ENCODE data around the gene CIROP.
A peak's percentile ranks its signal among the peaks of the same experiment; 100 is the strongest.

CIROP gene

GRCh38 chr14:23067847-23068788 is 36.7 kb downstream of the CIROP start:
- no peaks in the 10 kb centered on the region for H3K27me3 ChIP-seq (ENCODE audit: insufficient read depth, low read length)
- no peak overlapping the region; the same call in 1 of the 2 replicates for H3K9ac ChIP-seq (ENCODE audit: low read length)
- H3K9me3 ChIP-seq (ENCODE audit: low read length): no peaks in the 10 kb centered on the region
- peaks cover 11% of the 10 kb centered on the region for H3K79me2 ChIP-seq (ENCODE audit: insufficient read depth, low read length)
- H3K36me3 ChIP-seq (ENCODE audit: insufficient read depth, low read length): peaks cover 68% of the 10 kb centered on the region
- no peak overlapping the region for H3K27ac ChIP-seq (ENCODE audit: low read depth, low read length, poor library complexity, severe bottlenecking)
- TF ChIP-seq EZH2 (IDR thresholded peaks at IDR 0.05; ENCODE audit: borderline replicate concordance, low read length): no peak
- no peak for TF ChIP-seq CTCF (IDR thresholded peaks at IDR 0.05; ENCODE audit: low read length)
- H2AFZ ChIP-seq (ENCODE audit: low read length): no peak overlapping the region
- peak overlapping the region; percentile 20; the same call in 1 of the 2 replicates for H3K4me2 ChIP-seq (ENCODE audit: low read length)
- H3F3A ChIP-seq (ENCODE audit: insufficient read depth, low read length): no peaks in the 10 kb centered on the region
- H4K20me1 ChIP-seq (ENCODE audit: insufficient read depth, low read length): no peaks in the 10 kb centered on the region
- H3K9me2 ChIP-seq (ENCODE audit: low read depth, low read length): no peaks in the 10 kb centered on the region
- H3K4me1 ChIP-seq (ENCODE audit: insufficient read depth, low read length, severe bottlenecking): peaks cover 32% of the 10 kb centered on the region
- H3K4me3 ChIP-seq (ENCODE audit: low read depth, low read length, poor library complexity, severe bottlenecking): peak overlapping the region; percentile 9

- Histone ChIP-seq H2AFZ (ENCODE audit: low read length) (no peak overlapping the region), H3K36me3 (ENCODE audit: insufficient read depth, low read length) (peaks cover 70% of the 10 kb centered on the region), H3K27me3 (ENCODE audit: insufficient read depth, low read length) (no peaks in the 10 kb centered on the region), H3K9ac (ENCODE audit: low read length) (no peak overlapping the region), H3K4me1 (ENCODE audit: insufficient read depth, low read length, severe bottlenecking) (peaks cover 32% of the 10 kb centered on the region), H4K20me1 (ENCODE audit: insufficient read depth, low read length) (no peaks in the 10 kb centered on the region), H3K4me2 (ENCODE audit: low read length) (no peak overlapping the region), H3K27ac (ENCODE audit: low read depth, low read length, poor library complexity, severe bottlenecking) (no peak overlapping the region), H3K79me2 (ENCODE audit: insufficient read depth, low read length) (peaks cover 11% of the 10 kb centered on the region), H3F3A (ENCODE audit: insufficient read depth, low read length) (no peaks in the 10 kb centered on the region), H3K9me3 (ENCODE audit: low read length) (no peaks in the 10 kb centered on the region), H3K9me2 (ENCODE audit: low read depth, low read length) (no peaks in the 10 kb centered on the region), H3K4me3 (ENCODE audit: low read depth, low read length, poor library complexity, severe bottlenecking) (no peak overlapping the region)
- TF ChIP-seq CTCF (IDR thresholded peaks at IDR 0.05; ENCODE audit: low read length): no peak
- TF ChIP-seq EZH2 (IDR thresholded peaks at IDR 0.05; ENCODE audit: borderline replicate concordance, low read length): no peak
Observed at GRCh38 chr14:23066855-23067744, 37.7 kb downstream of the CIROP start.

GRCh38 chr14:23066368-23066767 is 38.4 kb downstream of the CIROP start:
- H3K79me2 ChIP-seq (ENCODE audit: insufficient read depth, low read length): peaks cover 11% of the 10 kb centered on the region
- no peaks in the 10 kb centered on the region for H3F3A ChIP-seq (ENCODE audit: insufficient read depth, low read length)
- no peaks in the 10 kb centered on the region for H3K9me3 ChIP-seq (ENCODE audit: low read length)
- H3K9ac ChIP-seq (ENCODE audit: low read length): no peak overlapping the region
- H3K27me3 ChIP-seq (ENCODE audit: insufficient read depth, low read length): no peaks in the 10 kb centered on the region
- no peak overlapping the region for H3K4me2 ChIP-seq (ENCODE audit: low read length)
- TF ChIP-seq EZH2 (IDR thresholded peaks at IDR 0.05; ENCODE audit: borderline replicate concordance, low read length): no peak
- no peak for TF ChIP-seq CTCF (IDR thresholded peaks at IDR 0.05; ENCODE audit: low read length)
- H3K27ac ChIP-seq (ENCODE audit: low read depth, low read length, poor library complexity, severe bottlenecking): no peak overlapping the region
- peaks cover 25% of the 10 kb centered on the region for H3K4me1 ChIP-seq (ENCODE audit: insufficient read depth, low read length, severe bottlenecking)
- H3K9me2 ChIP-seq (ENCODE audit: low read depth, low read length): no peaks in the 10 kb centered on the region
- peaks cover 76% of the 10 kb centered on the region for H3K36me3 ChIP-seq (ENCODE audit: insufficient read depth, low read length)
- no peak overlapping the region for H2AFZ ChIP-seq (ENCODE audit: low read length)
- H4K20me1 ChIP-seq (ENCODE audit: insufficient read depth, low read length): no peaks in the 10 kb centered on the region
- no peak overlapping the region for H3K4me3 ChIP-seq (ENCODE audit: low read depth, low read length, poor library complexity, severe bottlenecking)

Measured in OCI-LY1 (cell line).